Right lobe of liver (tissue), 6 donors: ENCODE measurements around the gene MTIF2. TPM values are rescaled to one million over a fixed set of nuclear protein-coding genes. Genes with fewer than 3 reads are reported as not detected.

Experiments used
- ATAC-seq, 4 donors: fragments of 200-7000 bp; cut with Tn5 transposase; one replicate each; pipeline ENCODE4 v1.9.1; 2020; ENCODE audit warnings: mild to moderate bottlenecking in 4 of 4, moderate library complexity in 4 of 4
- DNase-seq, 3 donors: peaks; one replicate each; pipeline ENCODE4 v3.0.0-alpha.2; 2020
- H3K27ac ChIP-seq, 3 donors: fragments of 200-600 bp; one replicate each; pipeline ENCODE4 v1.8.0; 2022
- H3K27me3 ChIP-seq, 2 donors: fragments of 200-600 bp; one replicate each; pipeline ENCODE4 v1.8.0; 2022
- H3K36me3 ChIP-seq, 4 donors: fragments of 200-600 bp; sonication (generic) in 1 of 4; one replicate each; pipeline versions ENCODE4 v1.5.1 to v1.8.0; 2017 to 2022; ENCODE audit warnings: control low read depth in 1 of 4
- H3K4me1 ChIP-seq, 4 donors: fragments of 200-600 bp; sonication (generic) in 1 of 4; one replicate each; pipeline versions ENCODE4 v1.5.1 to v1.8.0; 2017 to 2022; ENCODE audit warnings: control low read depth in 1 of 4
- H3K4me3 ChIP-seq, 3 donors: fragments of 200-600 bp; one replicate each; pipeline ENCODE4 v1.8.0; 2022
- H3K9me3 ChIP-seq, 4 donors: fragments of 200-600 bp; sonication (generic) in 1 of 4; one replicate each; pipeline versions ENCODE4 v1.5.1 to v1.8.0; 2017 to 2022; ENCODE audit warnings: control low read depth in 1 of 4
- CTCF ChIP-seq, 4 donors: fragments of 200-600 bp in 3 of 4; fragments of 450-650 bp in 1 of 4; IDR thresholded peaks; one replicate each; pipeline versions ENCODE4 v1.5.1 to v1.8.0; 2016 to 2022; ENCODE audit warnings: antibody characterized with exemption in 4 of 4, mild to moderate bottlenecking in 2 of 4
- POLR2A ChIP-seq: fragments of 450-650 bp; IDR thresholded peaks from one replicate; pipeline ENCODE4 v1.6.1; 2017; ENCODE audit warnings: antibody characterized with exemption, mild to moderate bottlenecking
- WGBS: methylation state at CpG from one replicate; pipeline ENCODE4 v1.1.6; 2018; ENCODE audit warnings: low coverage, low lambda C conversion rate; ENCODE audit not compliant: insufficient coverage; ENCODE audit errors: missing lambda C conversion rate; 5-methylcytosine and 5-hydroxymethylcytosine counted together
- intact Hi-C, 2 donors: fragments of 100-400 bp; cut with DNase I; formaldehyde crosslinking; loops; one replicate each; pipeline versions ENCODE4 v1.11.2 to v1.14.1; 2022
- long read RNA-seq: library from polyadenylated mRNA; unstranded; transcript quantifications from one replicate; pipeline ENCODE4 v2.0.0, GENCODE V29; 2019
- total RNA-seq, 6 experiments: library from RNA; depleted of rRNA in 2 of 6; stranded (reverse); fragments of >200 nt in 2 of 6; fragmentation: NEBNext Ultra II Directional in 3 of 6; extraction: Animal tissue kit (Norgen Biotek cat#: 25700) in 3 of 6; gene quantifications; one replicate each; pipeline versions ENCODE4 v1.1.0 to v1.2.4, GENCODE V29; 2016 to 2023
- donor health status: DM: no; HTN: yes; CAD: no.
- donor health status: DM: no; HTN: no; CAD: no.
- donor health status: DM: no; HTN: no; CAD: no.
- donor health status: DM: no; HTN: yes; CAD: no.
- donor health status: DM: no; HTN: yes; CAD: no.

Gene MTIF2
- 10 to 100 TPM; 18.3 to 28.3 (median 23.9) TPM for total RNA-seq
- long read RNA-seq, partial matches to known transcripts = 8 of 10 reads
- long read RNA-seq, other reads (novel, unspliced or antisense) = 1 of 10 reads

- TF ChIP-seq CTCF (IDR thresholded peaks at IDR 0.05) (peak; percentile 8 to 29 (median 14)), POLR2A (peak; percentile 79)
- WGBS = 0% methylated on average over 15 of the region's 43 CpGs
- Histone ChIP-seq H3K9me3 (no peaks in the 10 kb centered on the region), H3K4me1 (peaks cover 0 to 11% (median 2%) of the 10 kb centered on the region in 4 donors), H3K4me3 (peak within 1 kb of the TSS; percentile 51 to 81 (median 80)), H3K36me3 (peaks cover 0 to 27% (median 3%) of the 10 kb centered on the region in 4 donors), H3K27ac (peak within 1 kb of the TSS; percentile 71 to 85 (median 76)), H3K27me3 (no peaks in the 10 kb centered on the region)
- peak; percentile 96 to 98 (median 97) for DNase-seq
- peak; percentile 99 to 100 (median 100) for ATAC-seq
- intact Hi-C loops = no loop called here
Measured at GRCh38 chr2:55268907-55269644, at the start of gene MTIF2. MTIF2 (minus strand) TSS chr2:55269231; CDS start chr2:55263858, 5,373 bp downstream.

- DNase-seq (no peak), ATAC-seq (peak in 1 of 4 donors; percentile 31)
- TF ChIP-seq POLR2A = no peak
- TF ChIP-seq CTCF (IDR thresholded peaks at IDR 0.05) = no peak
- Histone ChIP-seq H3K4me3 (no peak overlapping the region), H3K9me3 (no peaks in the 10 kb centered on the region), H3K27ac (no peak overlapping the region), H3K27me3 (no peaks in the 10 kb centered on the region), H3K36me3 (no peaks in the 10 kb centered on the region), H3K4me1 (no peaks in the 10 kb centered on the region)
- intact Hi-C loops = no loop called here
- 54% methylated on average over 1 of the region's 1 CpG for WGBS
Measured at GRCh38 chr2:55314985-55315384, 46.0 kb upstream of the MTIF2 start.

- H3K27ac ChIP-seq = no peak overlapping the region
- peaks cover 0 to 1% (median 0%) of the 10 kb centered on the region in 4 donors for H3K36me3 ChIP-seq
- H3K9me3 ChIP-seq = no peaks in the 10 kb centered on the region
- no peak for DNase-seq
- no peak for TF ChIP-seq CTCF (IDR thresholded peaks at IDR 0.05)
- TF ChIP-seq POLR2A = no peak
- WGBS = no CpG with 5 or more reads among the region's 1 CpG
- no peaks in the 10 kb centered on the region for H3K4me1 ChIP-seq
- H3K4me3 ChIP-seq = no peak overlapping the region
- ATAC-seq = peak in 1 of 4 donors; percentile 25
- intact Hi-C loops = no loop called here
- H3K27me3 ChIP-seq = no peaks in the 10 kb centered on the region
Measured at GRCh38 chr2:55311444-55311870, 42.4 kb upstream of the MTIF2 start.

GRCh38 chr2:55309446-55309845, 40.4 kb upstream of the MTIF2 start:
- H3K27me3 ChIP-seq = no peaks in the 10 kb centered on the region
- no peaks in the 10 kb centered on the region for H3K4me1 ChIP-seq
- no peaks in the 10 kb centered on the region for H3K9me3 ChIP-seq
- no peak overlapping the region for H3K27ac ChIP-seq
- peaks cover 0 to 3% (median 0%) of the 10 kb centered on the region in 4 donors for H3K36me3 ChIP-seq
- TF ChIP-seq POLR2A = no peak
- no peak for TF ChIP-seq CTCF (IDR thresholded peaks at IDR 0.05)
- intact Hi-C loops = no loop called here
- ATAC-seq = peak in 1 of 4 donors; percentile 41
- no peak for DNase-seq
- 64% methylated on average over 2 of the region's 2 CpGs for WGBS
- no peak overlapping the region for H3K4me3 ChIP-seq
